HG02870 (cell line): ENCODE measurements around the gene NUP42.
"Not testable (repeated sequence)": the region's sequence is repeated elsewhere in the genome, so short reads cannot be mapped to it uniquely, and the experiment has no call there.

ENCODE experiments used
- ATAC-seq: cut with Tn5 transposase; IDR thresholded peaks from one replicate; pipeline ENCODE4 v1.9.1; 2021; ENCODE audit warnings: mild to moderate bottlenecking, moderate library complexity; ENCODE audit not compliant: unreplicated experiment

The NUP42 gene

GRCh38 chr7:23181684-23182553 is at the start of gene NUP42:
Gene NUP42 (plus strand): TSS chr7:23182048. CDS start chr7:23182086, 38 bp downstream.
- peak; percentile 94 for ATAC-seq

GRCh38 chr7:23133797-23134196 is 48.1 kb upstream of the NUP42 start:
- no peak for ATAC-seq

GRCh38 chr7:23135755-23136154 is 46.1 kb upstream of the NUP42 start:
- ATAC-seq = no peak

GRCh38 chr7:23136216-23136615 is 45.6 kb upstream of the NUP42 start:
- no peak for ATAC-seq

DNA sequence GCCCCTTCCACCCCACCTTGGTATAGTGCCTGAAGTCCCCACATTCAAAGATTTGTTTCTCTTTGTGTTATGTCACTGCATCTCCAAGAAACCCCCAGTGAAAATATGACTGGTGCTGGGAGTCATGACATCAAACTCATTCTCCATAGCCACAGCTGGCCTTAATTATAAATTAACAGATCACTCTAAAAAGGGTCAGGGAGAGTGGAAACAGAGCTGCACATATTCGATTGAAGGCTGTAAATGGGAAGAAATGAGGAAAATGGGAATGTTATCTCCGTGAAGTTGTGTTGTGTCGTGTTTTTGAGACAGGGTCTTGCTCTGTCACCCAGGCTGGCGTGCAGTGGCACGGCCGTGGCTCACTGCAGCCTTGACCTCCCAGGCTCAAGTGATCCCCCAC is 24.2 kb upstream of the NUP42 start:
- ATAC-seq = no peak

- ATAC-seq = no peak
Observed at GRCh38 chr7:23158546-23158945, 23.3 kb upstream of the NUP42 start.

DNA sequence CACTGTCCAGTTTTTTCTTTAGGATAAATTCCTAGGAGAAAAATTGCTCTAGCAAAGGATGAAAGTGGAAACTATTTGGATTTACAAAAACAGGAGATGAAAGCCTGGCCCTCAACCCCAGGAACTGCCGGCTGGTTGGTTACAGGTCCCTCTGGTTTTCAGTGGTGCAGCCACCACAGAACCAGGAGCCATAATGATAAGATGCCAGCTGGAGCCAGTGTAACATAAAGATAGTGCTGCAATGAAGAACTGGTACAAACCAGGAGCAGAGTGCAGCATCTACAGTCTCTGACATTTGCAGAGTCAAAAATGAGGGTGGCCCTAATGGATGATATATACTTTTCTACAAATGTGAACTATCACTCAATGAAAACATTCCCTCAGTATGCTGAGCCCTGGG is 20.4 kb upstream of the NUP42 start:
- no peak for ATAC-seq

- no peak for ATAC-seq
Observed at GRCh38 chr7:23164846-23165245, 17.0 kb upstream of the NUP42 start.

DNA sequence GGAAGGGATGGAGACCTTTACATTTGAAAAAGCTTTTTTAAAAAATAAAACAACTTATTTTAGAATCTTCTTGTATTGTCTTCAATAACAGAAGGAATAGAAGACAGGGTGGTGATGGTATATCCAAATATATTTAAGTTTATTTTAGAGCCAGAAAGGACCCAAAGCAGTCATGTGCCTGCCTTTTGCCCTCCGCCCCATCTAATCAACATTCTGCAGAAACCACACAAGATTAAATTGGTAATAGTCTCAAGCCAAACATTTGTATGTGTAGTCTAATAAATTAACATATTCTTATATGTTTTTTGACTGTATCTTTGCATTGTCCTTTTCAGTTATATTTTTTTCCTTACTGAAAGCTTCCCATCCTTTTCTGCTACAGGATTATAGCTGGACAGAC is 16.5 kb upstream of the NUP42 start:
- ATAC-seq = no peak

- no peak for ATAC-seq
Observed at GRCh38 chr7:23167691-23168090, 14.2 kb upstream of the NUP42 start.

DNA sequence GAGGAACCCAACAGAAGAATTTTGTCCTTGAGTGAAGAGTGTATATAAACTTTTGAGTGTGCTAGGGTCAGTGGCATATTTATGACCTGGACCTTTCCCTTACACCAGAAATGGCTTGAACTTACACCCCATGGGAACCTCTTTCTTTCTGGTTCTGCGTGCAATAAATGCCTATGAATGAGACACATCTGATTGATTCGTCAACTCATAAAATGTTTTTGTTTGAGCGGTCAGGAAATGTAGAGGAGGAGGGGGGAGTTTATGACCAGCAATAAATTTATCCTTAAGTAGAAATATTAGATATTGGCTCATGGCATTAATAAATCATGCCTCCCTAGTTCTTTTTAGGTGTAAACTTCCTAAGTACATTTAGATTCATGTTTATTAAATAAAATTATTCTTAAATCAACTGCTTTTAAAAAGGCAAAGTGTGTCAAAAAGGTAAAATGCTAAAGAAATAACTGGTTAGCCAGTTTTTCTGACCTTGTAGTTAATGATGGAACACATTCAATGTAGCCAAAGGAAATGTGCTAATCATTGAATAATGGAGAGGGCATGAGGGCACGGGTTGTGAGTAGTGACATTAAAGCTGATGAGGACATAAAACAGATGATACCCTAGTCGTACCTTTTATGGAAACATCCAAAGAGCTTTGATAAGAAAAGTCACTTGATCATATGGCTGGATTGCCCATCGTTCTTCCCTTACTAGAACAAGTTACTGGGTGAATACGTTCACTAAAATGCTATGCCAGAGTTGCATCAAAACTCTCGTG is 13.6 kb upstream of the NUP42 start:
- no peak for ATAC-seq

GRCh38 chr7:23175938-23176337 is 5.9 kb upstream of the NUP42 start:
- ATAC-seq = no peak

- no peak for ATAC-seq
Observed at GRCh38 chr7:23183279-23184012, 1.6 kb downstream of the NUP42 start.

- no peak for ATAC-seq
Observed at GRCh38 chr7:23184291-23184690, 2.4 kb downstream of the NUP42 start.

DNA sequence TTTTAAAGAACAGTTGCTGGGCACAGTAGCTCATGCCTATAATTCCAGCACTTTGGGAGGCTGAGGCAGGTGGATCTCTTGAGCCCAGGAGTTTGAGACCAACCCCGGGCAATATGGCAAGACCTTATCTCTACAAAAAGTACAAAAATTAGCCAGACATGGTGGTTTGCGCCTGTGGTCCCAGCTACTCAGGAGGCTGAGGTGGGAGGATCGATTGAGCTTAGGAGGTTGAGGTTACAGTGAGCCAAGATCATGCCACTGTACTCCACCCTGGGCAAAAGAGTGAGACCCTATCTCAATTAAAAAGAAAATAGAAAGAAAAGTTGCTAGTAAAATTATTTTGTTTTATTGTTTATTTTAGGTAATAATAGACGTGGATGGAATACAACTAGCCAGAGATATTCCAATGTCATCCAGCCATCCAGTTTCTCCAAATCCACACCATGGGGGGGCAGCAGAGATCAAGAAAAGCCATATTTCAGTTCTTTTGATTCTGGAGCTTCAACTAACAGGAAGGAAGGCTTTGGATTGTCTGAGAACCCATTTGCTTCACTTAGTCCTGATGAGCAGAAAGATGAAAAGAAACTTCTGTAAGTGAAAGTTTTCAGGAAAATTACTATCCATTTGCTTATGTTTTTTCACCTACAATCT is 3.0 kb downstream of the NUP42 start:
- ATAC-seq = no peak

DNA sequence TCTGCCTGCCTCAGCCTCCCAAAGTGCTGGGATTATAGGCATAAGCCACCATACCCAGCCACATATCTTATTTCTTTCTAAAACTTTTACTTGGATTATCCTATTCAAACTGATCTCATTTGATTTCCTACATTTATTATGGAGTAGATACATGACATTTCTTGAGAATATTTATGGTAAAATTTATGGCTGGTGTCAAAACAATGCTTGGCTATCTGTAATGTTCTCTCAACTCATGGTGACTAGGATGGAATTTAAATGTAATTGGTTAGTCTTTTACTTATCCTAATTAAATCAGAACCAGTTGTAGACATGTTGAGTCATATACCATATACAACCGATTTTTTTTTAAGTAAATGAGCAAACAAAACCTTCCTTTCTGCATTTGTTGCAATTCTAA is 4.1 kb downstream of the NUP42 start:
- no peak for ATAC-seq

DNA sequence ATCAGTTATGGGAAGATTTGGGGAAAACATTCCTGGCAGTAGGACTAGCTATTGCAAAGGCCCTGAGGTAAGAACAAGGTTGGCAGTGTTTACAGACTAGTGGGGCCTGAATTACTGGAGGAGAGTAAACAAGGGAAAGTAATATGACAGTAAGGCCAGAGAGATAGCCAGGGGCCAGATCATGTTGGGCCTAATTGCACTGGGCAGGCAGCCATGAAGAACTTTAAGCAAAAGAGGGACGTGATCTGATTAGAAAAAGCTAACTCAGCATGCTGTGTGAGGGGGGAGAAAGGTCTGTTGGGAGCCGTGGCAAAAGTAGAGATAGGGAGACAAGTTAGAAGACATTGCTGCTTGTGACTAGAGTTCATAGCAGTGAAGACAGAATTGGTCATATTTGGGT is 9.2 kb downstream of the NUP42 start:
- ATAC-seq = no peak

DNA sequence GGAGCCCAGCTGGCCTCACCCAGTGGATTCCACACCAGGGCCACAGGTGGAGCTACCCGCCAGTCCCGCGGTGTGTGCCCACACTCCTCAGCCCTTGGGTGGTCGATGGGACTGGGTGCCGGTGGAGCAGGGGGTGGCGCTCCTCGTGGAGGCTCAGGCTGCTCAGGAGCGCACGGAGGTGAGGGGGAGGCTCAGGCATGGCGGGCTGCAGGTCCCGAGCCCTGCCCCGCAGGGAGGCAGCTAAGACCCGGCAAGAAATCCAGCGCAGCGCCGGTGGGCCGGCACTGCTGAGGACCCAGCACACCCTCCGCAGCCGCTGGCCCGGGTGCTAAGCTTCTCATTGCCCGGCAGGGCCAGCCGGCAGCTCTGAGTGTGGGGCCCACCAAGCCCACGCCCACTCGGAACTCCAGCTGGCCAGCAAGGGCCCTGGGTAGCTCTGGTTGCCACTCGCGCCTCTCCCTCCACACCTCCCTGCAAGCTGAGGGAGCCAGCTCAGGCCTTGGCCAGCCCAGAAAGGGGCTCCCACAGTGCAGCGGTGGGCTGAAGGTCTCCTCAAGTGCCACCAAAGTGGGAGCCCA is 11.9 kb downstream of the NUP42 start:
- not testable (repeated sequence) for ATAC-seq

GRCh38 chr7:23196306-23196705 is 14.5 kb downstream of the NUP42 start:
- no peak for ATAC-seq

DNA sequence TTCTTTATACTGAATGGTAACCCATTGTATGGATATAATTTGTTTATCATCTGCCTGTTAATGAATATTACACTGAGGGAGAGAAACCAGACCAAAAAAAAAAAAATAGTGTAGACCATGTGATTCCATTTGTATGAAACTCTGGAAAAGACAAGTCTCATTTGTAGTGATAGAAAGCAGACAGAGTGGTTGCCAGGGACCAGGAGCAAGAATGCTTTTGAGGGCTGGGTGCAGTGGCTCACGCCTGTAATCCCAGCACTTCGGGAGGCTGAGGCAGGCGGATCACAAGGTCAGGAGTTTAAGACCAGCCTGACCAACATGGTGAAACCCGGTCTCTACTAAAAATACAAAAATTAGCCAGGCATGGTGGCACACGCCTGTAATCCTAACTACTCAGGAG is 15.9 kb downstream of the NUP42 start:
- not testable (repeated sequence) for ATAC-seq

DNA sequence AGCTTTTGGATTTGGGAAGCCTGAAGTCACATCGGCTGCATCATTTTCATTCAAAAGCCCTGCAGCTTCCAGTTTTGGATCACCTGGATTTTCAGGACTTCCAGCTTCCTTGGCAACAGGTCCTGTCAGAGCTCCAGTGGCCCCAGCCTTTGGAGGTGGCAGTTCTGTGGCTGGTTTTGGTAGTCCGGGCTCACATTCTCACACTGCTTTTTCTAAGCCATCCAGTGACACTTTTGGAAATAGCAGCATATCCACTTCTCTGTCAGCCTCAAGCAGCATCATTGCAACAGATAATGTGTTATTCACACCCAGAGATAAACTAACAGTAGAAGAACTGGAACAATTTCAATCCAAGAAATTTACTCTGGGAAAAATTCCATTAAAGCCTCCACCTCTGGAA is 18.5 kb downstream of the NUP42 start:
- no peak for ATAC-seq
